ENCODE measurements around the gene RND2. TPM values are rescaled to one million over a fixed set of nuclear protein-coding genes. Genes with fewer than 3 reads are reported as not detected.

The RND2 gene
- total RNA-seq, 1 experiment from 2014 or later = 0.59 TPM

DNA sequence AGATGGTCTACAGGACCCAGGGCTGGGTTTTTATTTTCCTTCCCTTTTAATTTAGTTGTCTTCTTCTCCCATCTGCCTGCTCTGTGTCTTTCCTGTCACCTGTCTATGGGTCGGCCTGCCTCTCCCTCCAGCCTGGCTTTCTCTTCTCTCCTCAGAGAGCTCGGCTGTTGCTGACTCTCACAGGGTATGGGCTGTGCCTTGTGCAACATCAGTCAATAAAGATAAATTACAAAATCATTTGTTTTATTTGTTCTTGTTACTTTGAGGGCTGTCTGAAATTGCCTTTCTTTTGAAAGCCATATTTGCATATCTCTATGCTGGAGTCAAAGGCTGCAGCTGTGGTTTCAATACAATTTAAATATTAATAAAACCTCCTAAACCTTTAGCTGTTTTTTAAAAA lies 15.6 kb downstream of the RND2 start:
- ATAC-seq (no peak), DNase-seq (ENCODE audit: low read depth, low spot score) (no peak)
- no peaks in the 10 kb centered on the region for H3K27me3 ChIP-seq (ENCODE audit: control insufficient read depth, insufficient read depth, low read length)
- ChIA-PET CTCF (no interaction called here), POLR2A (no interaction called here)
- TF ChIP-seq TCF7L2 (IDR thresholded peaks at IDR 0.05; ENCODE audit: low read depth, low read length) = no peak
- no peak for TF ChIP-seq SIN3A (IDR thresholded peaks at IDR 0.05; ENCODE audit: borderline replicate concordance, insufficient read depth, low read depth, low read length)
- TF ChIP-seq POLR2AphosphoS5 (IDR thresholded peaks at IDR 0.05; ENCODE audit: low read depth, low read length) = no peak
- no peak for TF ChIP-seq REST (IDR thresholded peaks at IDR 0.05; ENCODE audit: insufficient read depth in 1 of 2, low read depth in 2 of 2, low read length in 1 of 2)
- TF ChIP-seq, protein P1, sequence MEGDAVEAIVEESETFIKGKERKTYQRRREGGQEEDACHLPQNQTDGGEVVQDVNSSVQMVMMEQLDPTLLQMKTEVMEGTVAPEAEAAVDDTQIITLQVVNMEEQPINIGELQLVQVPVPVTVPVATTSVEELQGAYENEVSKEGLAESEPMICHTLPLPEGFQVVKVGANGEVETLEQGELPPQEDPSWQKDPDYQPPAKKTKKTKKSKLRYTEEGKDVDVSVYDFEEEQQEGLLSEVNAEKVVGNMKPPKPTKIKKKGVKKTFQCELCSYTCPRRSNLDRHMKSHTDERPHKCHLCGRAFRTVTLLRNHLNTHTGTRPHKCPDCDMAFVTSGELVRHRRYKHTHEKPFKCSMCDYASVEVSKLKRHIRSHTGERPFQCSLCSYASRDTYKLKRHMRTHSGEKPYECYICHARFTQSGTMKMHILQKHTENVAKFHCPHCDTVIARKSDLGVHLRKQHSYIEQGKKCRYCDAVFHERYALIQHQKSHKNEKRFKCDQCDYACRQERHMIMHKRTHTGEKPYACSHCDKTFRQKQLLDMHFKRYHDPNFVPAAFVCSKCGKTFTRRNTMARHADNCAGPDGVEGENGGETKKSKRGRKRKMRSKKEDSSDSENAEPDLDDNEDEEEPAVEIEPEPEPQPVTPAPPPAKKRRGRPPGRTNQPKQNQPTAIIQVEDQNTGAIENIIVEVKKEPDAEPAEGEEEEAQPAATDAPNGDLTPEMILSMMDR (IDR thresholded peaks at IDR 0.05) = no peak
- H3K4me1 ChIP-seq (ENCODE audit: control insufficient read depth, insufficient read depth, low read length) = no peaks in the 10 kb centered on the region
- BruUV-seq (replicated peaks) = no TSS peak
- H3K27ac ChIP-seq (ENCODE audit: low read length) = no peak overlapping the region
- no peaks in the 10 kb centered on the region for H3K36me3 ChIP-seq (ENCODE audit: control insufficient read depth, insufficient read depth, low read length)
- intact Hi-C loops (cut with micrococcal nuclease; ENCODE audit: unreplicated experiment) (no loop called here), in situ Hi-C loops (cut with HindIII; ENCODE audit: low pct_unique_long_range_greater_than_20kb, low sequenced_read_pairs) (no loop called here)
- no peak overlapping the region for H3K4me3 ChIP-seq (ENCODE audit: low read depth in 2 of 2, low read length in 2 of 2)
- no peaks in the 10 kb centered on the region for H3K9me3 ChIP-seq (ENCODE audit: control insufficient read depth, insufficient read depth, low read depth, low read length)

DNA sequence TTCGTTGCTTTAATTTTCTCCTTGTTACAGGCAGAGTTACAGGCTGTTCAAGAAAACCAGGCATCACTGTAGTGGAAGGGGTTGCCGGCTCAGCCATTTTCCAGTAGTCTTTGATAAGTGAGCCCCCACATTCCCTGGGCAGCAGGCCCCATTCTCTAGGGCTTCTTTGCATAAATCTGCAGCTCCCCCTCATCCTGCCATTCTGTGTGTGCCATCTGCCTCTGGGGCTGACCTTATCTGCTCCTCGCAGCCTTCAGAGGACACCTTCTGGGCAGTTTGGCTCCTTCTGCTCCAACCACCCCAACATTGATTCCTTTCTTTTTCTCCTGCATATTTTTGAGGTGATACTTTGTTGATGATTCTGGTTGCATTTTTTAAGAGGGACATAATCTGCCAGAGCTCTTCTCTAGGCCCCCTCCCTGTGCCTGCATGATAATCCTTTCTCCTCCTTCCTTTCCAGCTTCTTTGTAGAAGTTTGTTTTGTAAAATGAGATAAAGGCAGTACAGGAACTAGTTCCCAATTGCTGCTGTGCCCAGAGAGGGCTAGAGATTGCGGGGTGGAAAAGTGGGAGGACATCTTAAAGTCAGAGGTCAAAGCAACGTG lies 17.1 kb downstream of the RND2 start:
- Histone ChIP-seq H3K27me3 (ENCODE audit: control insufficient read depth, insufficient read depth, low read length) (no peaks in the 10 kb centered on the region), H3K27ac (ENCODE audit: low read length) (no peak overlapping the region), H3K36me3 (ENCODE audit: control insufficient read depth, insufficient read depth, low read length) (no peaks in the 10 kb centered on the region), H3K4me1 (ENCODE audit: control insufficient read depth, insufficient read depth, low read length) (no peaks in the 10 kb centered on the region), H3K9me3 (ENCODE audit: control insufficient read depth, insufficient read depth, low read depth, low read length) (no peaks in the 10 kb centered on the region), H3K4me3 (ENCODE audit: low read depth in 2 of 2, low read length in 2 of 2) (no peak overlapping the region)
- DNase-seq (ENCODE audit: low read depth, low spot score) (no peak), ATAC-seq (no peak)
- no TSS peak for BruUV-seq (replicated peaks)
- intact Hi-C loops (cut with micrococcal nuclease; ENCODE audit: unreplicated experiment) (no loop called here), in situ Hi-C loops (cut with HindIII; ENCODE audit: low pct_unique_long_range_greater_than_20kb, low sequenced_read_pairs) (no loop called here)
- ChIA-PET POLR2A (interaction anchor here (0.6 kb wide), 1 partner anchor 9 kb away, joined by 5 read pairs; no protein-coding TSS in a partner anchor), CTCF (no interaction called here)
- TF ChIP-seq, protein P1 (IDR thresholded peaks at IDR 0.05) = no peak
